GM18519 (cell line): ENCODE measurements around the gene FGF4.

Experiments
- ATAC-seq: cut with Tn5 transposase; IDR thresholded peaks from one replicate; pipeline ENCODE4 v1.9.1; 2021; ENCODE audit warnings: mild to moderate bottlenecking, moderate library complexity; ENCODE audit not compliant: unreplicated experiment, low FRiP score

The FGF4 gene

DNA sequence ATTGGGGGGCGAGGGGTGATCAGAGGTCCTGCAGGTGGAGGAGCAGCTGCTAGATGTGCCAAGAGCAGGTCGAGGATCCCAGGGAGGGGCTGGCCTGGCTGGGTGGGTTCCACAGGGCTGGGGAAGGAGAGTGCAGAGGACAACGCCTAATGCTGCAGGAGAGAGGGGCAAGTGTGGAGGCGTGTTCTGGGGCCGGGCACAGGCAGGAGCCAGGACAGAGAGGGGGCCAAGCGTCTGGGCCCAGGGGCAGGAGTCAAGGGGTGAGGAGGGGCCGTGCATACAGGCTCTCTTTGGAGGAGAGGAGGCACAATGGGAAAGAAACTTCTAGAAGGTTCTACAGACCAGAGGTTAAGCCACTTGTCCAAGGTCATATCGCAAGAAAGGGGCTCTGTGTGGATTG lies 44.6 kb downstream of the FGF4 start:
- ATAC-seq: no peak

DNA sequence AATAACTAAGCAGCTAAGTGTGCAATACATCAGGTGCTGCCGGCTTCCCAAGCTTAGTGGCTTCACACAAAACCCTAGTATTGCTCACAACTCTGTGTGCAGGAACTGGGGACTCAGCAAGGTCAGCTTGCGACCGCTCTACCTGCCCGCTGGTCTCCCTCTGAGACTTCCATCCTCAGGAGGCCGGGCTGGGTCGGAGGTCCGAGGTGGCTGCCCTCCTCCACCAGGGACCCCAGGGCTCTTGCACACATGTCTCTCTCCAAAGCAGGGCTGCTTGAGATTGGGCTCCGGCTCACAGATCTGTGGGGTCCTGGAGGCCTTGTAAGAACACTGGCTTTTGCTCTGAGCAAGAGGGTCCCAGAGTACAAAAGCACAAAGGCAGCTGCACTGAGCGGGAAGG lies 45.9 kb downstream of the FGF4 start:
- ATAC-seq: no peak

DNA sequence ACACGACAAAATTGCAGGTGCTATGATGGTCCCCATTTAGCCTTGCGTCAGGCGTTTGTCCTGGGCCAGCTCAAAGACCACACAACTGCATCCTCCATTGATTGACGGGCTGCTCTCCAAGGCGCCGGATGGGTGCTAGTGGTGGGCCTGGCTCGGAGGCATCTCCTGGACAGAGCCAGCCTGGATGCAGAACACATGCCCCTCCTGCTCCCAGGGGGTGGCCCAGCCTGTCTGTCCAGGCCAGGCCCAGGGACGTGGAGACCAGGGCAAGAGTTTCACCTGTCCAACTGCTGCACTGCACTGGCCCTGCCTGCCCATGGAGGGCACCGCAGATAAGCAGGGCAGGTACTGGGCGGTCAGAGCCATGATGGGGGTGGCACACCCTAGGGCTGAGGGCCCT lies 47.9 kb downstream of the FGF4 start:
- no peak for ATAC-seq

DNA sequence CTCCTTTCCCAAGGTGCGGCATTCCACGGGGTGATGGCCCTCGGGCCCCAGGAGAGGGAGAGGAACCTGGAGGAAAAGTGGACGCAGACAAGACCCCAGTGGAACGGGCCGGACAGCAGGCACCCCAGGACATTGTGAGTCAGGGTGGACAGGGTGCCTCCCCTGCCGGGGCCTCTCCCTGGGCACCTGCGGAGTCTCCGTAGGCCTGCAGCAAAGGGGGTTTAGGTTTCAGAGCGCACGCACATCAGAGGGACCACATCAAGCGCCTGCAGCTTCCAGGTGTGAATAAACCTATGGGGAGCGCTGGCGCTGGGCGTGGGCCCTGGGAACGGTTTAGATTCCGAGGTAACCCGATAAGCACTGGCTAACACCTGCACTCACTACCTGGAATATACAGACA lies 48.7 kb downstream of the FGF4 start:
- ATAC-seq: no peak

DNA sequence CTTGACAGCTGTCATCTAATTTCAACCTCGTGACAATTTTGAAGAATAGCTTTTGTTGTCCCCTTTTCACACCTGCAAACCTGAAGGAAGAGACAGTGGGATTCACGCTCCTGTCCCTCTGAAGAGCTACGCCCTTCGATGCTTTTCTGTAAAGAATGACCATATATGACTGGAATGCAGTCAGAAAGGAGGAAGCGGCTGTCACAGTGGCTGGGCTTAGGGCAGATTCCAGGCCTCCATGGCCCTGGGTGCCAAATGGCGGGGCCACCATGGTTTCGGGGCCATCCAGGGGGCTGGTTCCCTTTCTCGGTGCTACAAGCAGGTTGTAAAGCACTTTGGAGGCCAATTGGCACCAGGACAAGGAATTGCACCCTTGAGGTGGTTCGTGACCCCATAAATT lies 49.1 kb downstream of the FGF4 start:
- no peak for ATAC-seq

DNA sequence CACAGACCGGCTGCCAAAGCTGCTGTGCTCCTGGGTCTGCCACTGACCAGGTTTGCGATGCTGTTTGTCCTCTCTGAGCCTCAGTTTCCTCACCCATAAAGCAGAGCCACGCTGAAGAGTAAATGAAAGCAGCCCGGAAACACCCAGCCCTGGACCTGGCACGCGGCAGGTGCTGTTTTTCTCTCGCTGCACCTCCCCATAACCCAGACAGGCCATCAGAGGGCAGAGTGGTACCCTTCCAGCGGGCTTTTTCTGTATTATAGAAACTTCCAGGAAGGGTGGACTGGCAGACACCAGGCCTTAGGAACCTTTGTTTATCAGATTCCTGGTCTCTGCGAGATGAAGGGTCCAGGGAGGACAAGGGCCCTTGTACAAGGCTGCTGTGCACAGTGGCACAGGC lies 53.4 kb downstream of the FGF4 start:
- no peak for ATAC-seq

DNA sequence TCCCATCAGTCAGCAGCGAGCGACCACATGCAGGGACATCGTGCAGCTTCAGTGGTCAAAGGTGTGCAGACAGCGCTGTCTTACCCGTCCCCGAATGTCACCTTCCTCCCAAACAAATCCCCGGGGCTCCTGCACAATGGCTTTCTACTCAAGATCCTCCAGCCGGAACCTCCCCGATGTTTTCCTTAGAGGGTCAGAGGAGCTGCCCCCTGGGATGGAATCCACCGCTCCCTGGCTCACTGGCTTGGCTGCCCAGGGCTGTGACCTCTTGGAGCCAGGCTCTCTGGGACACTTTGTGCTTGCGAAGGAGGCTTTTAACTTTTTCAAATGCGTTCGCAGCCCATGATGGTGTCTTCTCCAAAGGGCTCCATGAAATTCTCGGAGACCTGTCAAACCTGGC lies 54.0 kb downstream of the FGF4 start:
- ATAC-seq: no peak
